GM21360 (cell line): ENCODE data around the gene SPINT1.

ENCODE experiments used
- ATAC-seq: cut with Tn5 transposase; IDR thresholded peaks from one replicate; pipeline ENCODE4 v1.9.1; 2021; ENCODE audit warnings: mild to moderate bottlenecking, moderate library complexity; ENCODE audit not compliant: unreplicated experiment

Gene SPINT1

GRCh38 chr15:40891138-40891537, 47.3 kb downstream of the SPINT1 start:
- ATAC-seq: no peak

- ATAC-seq: no peak
Observed at GRCh38 chr15:40891810-40892446, 48.1 kb downstream of the SPINT1 start.

DNA sequence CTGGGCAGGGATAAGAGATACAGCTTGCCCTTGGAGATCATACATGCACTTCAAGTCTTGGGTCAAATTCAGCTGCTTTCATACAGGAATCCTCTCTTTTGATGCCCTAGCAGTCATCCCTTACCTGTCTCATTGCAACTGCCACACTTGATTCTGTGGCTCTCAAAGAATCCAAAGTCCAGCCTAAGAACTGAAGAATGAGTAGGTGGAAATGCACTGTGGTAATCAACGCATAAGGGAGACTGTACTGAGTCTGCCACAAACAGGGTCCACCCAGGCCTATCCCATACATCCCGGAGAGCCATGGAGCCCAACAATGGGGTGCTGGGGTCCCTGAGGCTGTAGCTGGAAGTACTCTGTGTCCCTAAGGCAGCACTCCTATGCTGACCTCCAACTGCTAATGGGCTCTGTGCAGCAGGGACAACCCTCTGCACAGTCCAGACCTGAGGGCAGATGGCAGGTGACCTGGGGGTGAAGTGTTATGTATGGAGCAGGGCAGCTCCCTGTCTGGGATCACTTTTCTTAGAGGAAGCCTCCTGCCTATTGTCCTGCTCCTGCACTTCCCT, 48.7 kb downstream of the SPINT1 start:
- ATAC-seq: no peak

DNA sequence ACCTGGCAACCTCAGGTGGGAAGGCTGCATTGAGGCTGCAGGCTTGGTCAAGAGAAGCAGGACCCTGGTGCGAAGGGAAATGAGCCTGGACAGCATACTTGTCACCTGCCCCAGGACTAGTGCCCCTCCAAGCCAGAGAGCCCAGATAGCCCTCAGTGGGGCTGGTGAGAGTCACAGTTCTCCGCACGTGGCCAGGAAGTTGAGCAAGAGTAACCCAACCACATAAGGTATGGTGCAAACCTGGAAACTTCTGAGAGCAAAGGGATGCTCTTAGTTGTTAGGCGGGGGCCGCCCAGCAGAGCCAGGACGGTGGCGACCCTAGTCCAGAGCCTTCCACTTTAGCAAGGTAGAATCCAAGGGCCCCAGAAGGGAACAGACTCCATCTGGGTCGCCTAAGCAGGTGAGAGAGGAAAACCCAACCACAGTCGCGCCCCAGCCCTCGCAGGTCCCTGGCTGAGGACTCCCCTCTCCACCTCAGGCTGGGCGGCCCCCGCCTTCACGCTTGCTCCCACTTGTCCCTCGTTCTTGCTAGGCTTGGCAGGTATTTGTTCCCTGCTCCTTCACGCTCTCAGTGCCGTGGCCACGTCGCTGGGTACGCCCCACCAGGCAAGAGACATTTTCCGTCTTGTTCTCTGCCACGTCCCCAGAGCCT, 49.3 kb downstream of the SPINT1 start:
- no peak for ATAC-seq

- ATAC-seq: peak; percentile 87
Observed at GRCh38 chr15:40893733-40894680, 50.2 kb downstream of the SPINT1 start, which contains the start of gene VPS18. VPS18 (plus strand) TSS chr15:40894450; CDS start chr15:40894769, 319 bp downstream.

GRCh38 chr15:40894681-40895448, 51.0 kb downstream of the SPINT1 start:
- ATAC-seq: peak; percentile 30

GRCh38 chr15:40899536-40900207, 55.8 kb downstream of the SPINT1 start:
- no peak for ATAC-seq

DNA sequence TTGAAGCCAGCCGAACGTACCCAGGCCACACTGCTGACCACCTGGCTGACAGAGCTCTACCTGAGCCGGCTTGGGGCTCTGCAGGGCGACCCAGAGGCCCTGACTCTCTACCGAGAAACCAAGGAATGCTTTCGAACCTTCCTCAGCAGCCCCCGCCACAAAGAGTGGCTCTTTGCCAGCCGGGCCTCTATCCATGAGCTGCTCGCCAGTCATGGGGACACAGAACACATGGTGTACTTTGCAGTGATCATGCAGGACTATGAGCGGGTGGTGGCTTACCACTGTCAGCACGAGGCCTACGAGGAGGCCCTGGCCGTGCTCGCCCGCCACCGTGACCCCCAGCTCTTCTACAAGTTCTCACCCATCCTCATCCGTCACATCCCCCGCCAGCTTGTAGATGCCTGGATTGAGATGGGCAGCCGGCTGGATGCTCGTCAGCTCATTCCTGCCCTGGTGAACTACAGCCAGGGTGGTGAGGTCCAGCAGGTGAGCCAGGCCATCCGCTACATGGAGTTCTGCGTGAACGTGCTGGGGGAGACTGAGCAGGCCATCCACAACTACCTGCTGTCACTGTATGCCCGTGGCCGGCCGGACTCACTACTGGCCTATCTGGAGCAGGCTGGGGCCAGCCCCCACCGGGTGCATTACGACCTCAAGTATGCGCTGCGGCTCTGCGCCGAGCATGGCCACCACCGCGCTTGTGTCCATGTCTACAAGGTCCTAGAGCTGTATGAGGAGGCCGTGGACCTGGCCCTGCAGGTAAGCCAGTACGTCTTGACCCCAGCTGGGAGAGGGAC, 56.6 kb downstream of the SPINT1 start:
- no peak for ATAC-seq

DNA sequence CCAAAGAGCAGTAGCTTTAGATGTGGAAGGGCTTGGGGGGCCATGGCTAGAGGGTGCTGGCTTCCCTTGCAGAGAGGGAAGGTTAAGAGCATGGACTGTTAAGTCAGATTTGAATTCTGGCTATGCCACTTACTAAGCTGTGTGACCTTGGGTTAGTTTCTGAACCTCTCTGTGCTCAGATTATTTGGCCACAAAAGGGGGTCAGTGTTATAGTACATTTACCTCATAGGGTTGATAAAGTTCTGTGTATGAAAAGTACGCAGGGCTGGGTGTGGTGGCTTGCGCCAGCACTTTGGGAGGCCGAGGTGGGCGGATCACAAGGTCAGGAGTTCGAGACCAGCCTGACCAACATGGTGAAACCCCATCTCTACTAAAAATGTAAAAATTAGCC, 57.2 kb downstream of the SPINT1 start:
- ATAC-seq: no peak

- no peak for ATAC-seq
Observed at GRCh38 chr15:40902605-40903561, 59.0 kb downstream of the SPINT1 start.

DNA sequence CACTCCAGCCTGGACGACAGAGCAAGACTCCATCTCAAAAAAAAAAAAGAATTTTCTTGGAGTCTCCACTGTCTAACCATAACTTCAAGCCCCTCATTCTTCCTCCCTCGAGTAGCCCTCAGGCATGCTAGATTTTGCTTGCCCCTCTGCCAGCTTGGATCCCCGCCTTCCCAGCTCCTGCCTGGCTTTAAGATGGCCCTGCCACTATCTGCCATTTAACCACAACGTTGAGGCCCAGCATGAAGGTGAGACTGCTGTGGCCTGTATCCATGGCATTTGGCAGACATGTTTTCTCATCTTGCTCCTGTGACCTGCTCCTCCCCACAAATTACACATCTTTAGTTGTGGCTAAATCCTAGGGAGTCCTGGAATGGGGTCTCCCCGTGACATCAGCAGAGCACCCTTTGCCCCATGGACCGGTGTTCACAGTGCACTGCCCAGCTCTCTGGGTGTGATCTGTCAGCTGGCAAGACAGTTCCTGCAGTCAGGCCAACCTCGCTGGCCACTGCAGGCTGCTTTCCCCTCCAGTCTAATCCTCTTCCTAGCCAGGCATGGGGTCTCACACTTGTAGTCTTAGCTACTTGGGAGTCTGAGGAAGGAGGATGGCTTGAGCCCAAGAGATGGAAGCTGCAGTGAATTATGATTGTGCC, 60.8 kb downstream of the SPINT1 start:
- ATAC-seq: no peak

GRCh38 chr15:40906091-40906990, 62.5 kb downstream of the SPINT1 start:
- peak; percentile 69 for ATAC-seq

DNA sequence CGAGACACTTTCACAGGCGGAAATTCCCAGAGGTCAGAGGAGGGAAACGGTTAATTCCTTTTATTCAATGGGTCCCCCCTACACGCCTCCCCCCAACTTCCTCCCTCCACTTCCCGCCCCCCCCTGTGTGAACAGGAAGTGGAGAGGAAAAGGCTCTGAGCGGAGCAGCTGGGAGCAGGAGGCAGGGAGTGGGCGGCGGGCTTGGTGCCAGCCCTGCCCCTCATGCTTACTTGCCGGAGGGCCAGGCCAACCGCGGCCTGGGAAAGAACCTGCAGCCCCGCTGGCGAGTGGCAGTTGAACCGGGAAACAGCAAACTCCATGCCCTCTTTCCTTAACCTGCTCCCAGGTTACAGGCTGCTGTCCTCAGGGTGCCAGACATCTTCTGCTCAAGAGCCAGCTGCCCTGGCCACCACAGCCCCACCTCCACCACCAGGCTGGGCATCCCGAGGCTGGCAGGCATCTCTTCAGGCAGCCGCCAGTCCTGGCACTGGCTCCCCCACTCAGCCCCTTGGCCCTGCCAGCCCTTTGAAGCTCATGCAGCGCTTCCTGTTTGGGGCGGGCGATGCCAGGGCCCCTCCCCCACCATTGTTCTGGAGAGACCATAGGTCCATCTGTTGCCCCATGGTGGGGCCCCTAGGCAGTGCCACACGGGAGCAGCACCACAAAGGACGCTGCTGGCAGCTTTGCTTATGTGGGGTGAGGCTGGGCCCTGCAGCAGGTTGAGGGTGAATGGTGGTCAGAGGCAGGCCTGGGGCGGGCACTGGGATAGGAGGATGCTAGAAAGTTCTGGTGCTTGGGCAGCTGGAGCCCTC, 63.3 kb downstream of the SPINT1 start:
- ATAC-seq: no peak
